Hematopoietic multipotent progenitor cell treated with erythropoietin and hydrocortisone succinate and interleukin-3 and kit ligand, for 15 days (in vitro differentiated cells): ENCODE data around the gene ROBO1.

Experiments
- DNase-seq: peaks from one replicate; pipeline ENCODE4 v3.0.0-alpha.2; 2015; ENCODE audit warnings: low spot score

The ROBO1 gene

DNA sequence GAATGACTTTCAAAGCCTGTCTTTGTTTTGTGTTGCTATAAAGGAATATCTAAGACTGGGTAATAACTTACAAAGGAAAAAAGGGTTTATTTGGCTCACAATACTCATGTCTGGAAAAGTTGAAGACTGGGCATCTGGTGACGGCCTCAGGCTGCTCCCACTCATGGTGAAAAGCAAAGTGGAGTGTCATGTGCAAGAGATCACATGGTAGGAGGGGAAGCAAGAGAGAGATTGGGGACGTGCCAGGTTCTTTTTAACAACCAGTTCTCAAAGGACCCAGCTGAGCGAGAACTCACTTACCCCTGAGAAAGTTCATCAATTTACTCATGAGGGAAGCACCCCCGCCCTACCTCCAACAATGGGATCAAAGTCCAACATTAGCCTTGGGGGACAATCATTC lies 929.4 kb downstream of the ROBO1 start:
- DNase-seq: no peak

DNA sequence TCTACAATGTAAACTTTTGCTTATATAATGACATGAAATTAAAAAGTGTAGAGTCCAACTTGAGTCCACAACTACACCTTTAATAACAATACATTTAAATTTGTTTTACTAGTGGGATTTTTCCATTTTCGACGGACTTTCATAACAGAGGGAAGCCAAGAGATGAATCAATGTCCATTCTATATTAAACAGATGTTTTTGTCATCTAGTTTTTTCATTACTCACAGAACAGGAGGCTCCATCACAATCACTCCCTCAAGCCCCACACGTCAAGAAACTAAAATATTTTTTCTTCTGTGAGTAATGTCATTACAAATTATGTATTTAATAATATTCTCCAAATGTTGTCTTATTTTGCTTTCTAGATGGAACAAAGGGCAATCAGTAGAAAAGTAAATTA lies 932.9 kb downstream of the ROBO1 start:
- no peak for DNase-seq

DNA sequence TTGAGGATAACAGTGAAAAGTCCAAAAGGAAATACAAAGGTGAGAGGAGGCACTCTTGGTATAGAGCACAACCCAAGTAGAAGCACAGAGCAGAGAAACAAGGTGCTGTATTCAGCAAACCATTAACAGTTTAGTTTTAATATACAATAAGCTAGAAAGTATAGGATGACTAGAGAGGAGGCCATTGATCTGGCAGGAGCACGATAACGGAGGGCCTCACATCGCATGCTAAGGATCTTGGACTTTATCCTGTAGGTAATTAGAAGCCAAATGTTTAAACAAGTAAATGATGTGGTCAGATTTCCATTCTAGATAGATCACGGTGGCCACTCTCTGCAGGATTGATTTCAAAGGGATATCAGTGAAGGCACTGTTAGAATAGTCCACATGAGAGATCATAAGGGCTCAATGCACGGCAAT lies 935.0 kb downstream of the ROBO1 start:
- no peak for DNase-seq

- DNase-seq: no peak
Measured at GRCh38 chr3:78831446-78831972, 936.3 kb downstream of the ROBO1 start.

- no peak for DNase-seq
Measured at GRCh38 chr3:78830470-78830869, 937.3 kb downstream of the ROBO1 start.

DNA sequence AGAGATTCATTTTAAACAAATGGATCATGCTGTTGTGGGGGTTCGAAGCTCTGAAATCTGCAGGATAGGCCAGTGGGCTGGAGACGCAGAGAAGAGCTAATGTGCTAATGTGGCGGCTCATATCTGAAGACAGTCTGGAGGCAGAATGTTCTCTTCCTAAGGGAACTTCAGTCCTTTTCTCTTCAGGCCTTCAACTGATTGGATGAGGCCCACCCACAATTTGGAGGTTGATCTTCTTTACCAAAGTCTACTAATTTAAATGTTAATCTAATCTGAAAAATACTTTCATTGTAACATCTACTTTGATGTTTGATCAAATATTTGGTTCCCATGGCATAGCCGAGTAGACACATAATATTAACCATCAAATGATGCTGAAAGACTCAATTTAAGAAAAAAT lies 940.2 kb downstream of the ROBO1 start:
- no peak for DNase-seq

GRCh38 chr3:78825858-78826215 lies 942.0 kb downstream of the ROBO1 start:
- no peak for DNase-seq

DNA sequence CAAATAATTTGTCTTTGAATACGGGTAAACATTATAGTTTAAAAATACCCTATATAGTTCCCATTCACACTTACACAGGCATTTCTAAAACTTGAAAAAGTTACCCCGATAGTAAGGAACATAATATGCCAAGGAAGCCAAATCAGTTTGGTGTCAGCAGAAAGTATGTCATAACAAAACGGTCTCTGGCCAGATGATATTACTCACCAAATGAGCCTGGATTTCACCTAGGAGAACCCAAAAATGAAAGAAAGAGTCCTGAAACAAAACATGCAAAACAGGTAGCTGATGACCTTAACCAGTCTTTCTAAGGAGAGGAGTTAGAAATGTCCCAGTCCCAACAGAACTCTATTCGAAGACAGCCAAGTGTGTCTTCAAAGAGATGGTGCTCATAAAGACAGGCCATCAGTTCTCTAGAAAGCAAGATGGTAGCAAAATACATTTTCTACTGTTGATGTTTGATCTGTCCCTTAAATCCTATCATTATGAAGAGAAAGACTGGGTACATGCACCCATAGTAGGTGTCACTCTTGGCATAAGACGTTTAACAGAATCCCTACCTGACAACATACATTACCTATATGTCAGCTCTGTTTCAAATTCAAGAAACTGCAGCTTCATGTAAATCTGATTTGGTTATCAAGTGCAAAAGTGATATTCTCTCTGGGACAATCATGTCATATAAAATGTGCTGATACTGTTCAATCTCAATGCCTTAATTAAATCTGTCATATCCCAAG lies 942.5 kb downstream of the ROBO1 start:
- DNase-seq: no peak

DNA sequence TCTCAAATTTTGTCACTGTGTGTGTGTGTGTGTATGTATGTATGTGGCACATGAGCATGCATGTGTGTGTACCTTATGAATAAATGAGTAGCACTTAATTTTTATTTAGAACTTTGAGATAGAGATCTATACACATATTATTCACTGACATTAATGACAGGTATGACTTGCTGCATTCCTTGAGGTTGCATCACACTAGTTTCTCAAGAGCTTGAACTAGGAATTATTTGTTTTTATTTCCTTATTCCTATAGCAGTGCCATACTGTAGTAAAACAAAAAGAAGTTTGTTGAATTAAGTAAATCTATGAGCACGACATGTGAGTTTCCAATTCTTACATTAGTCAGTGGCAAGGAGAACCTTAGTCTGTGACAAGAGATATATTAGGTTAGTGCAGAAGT lies 943.9 kb downstream of the ROBO1 start:
- DNase-seq: no peak

- no peak for DNase-seq
Measured at GRCh38 chr3:78823434-78823833, 944.4 kb downstream of the ROBO1 start.

DNA sequence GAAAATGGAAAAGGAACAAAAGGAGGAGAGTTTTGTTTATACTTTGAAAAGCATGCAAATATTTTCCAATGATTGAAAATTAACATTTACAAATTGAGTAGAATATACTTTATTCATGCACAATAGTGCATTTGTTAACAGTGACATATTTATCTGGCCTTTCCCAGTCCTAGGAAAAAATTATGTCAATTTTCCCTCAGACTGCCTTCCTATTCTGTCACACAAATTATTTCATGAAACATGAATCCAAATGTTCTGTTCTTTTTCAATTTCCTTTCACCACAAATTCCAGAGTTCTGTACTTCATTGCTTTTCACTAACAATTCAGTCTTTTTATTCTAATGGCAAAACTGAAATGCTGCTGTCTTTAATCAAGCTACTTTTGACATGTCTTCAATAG lies 945.1 kb downstream of the ROBO1 start:
- no peak for DNase-seq

- no peak for DNase-seq
Measured at GRCh38 chr3:78820542-78820941, 947.3 kb downstream of the ROBO1 start.

DNA sequence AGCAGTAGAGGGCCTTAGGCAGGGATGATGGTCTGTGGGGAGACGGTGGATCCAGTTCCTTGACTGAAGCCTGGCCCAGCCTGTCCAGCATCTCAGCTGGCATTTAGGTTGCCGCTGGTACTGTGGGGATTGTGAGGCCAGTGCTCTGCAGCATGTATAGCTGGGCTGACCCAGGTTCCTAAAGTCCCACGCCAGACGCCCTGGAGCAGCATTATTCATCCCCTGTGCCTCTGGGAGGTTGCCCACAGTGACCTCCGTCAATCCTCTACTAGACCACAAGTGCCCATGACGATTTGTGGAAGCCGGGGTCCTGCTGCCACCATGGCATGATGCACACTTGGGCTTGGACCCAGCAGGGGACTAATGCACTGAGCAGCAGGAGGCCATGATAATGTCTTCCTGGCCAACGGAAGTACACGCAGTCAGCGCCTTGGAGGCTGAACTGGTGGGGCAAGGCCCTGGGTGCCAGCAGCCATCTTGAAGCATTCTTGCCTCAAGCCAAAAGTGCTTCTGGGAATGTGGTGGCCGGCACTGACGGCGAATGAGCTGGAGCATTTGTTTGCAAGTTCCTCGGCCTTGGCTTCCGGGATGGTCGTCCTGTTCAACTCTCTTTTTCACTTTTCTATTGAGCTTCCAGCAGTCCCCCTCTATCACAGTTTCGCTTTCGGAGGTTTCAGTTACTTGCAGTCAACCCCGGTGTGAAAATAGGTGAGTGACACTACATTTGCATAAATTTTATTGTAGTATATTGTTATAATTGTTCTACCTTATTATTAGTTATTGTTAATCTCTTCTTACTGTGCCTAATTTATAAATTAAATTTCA lies 949.4 kb downstream of the ROBO1 start:
- no peak for DNase-seq

GRCh38 chr3:78814893-78815562 lies 952.8 kb downstream of the ROBO1 start:
- DNase-seq: no peak

DNA sequence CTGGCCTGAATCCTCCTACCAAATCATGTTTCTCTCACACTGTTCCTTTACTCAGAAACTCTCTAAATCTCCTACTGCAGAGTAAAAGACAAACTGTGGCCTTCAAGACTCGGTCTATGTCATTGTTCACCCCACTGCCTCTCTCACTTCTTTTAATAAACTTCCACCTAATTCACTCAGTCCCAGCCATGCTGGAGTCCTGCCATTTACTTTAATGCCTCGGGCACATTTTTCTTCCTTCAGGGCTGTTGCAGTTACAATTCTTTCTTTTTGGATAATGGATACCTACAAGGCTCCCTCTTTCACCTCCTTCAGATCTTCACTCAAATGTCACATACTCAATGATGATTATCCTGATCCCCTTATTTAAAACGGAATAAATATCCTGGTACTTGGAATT lies 955.6 kb downstream of the ROBO1 start:
- no peak for DNase-seq

DNA sequence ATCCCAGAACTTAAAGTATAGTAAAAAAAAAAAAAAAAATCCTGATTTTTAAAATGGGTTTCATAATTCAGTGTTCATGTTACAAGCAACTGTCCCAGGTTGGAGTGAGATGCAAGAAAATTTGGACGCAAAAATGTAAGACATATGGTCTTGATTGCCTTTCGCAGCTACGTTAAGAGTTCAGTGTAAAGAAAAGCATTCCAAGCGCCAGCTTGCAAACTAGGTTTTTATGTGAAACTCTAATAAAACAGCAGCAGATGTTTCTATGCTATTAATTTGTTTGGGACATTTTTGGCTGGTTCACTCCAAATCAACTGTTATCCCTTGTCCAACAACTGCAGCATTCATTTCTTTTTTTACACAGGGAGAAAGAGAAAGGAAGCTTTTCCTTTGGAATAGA lies 957.8 kb downstream of the ROBO1 start:
- no peak for DNase-seq

DNA sequence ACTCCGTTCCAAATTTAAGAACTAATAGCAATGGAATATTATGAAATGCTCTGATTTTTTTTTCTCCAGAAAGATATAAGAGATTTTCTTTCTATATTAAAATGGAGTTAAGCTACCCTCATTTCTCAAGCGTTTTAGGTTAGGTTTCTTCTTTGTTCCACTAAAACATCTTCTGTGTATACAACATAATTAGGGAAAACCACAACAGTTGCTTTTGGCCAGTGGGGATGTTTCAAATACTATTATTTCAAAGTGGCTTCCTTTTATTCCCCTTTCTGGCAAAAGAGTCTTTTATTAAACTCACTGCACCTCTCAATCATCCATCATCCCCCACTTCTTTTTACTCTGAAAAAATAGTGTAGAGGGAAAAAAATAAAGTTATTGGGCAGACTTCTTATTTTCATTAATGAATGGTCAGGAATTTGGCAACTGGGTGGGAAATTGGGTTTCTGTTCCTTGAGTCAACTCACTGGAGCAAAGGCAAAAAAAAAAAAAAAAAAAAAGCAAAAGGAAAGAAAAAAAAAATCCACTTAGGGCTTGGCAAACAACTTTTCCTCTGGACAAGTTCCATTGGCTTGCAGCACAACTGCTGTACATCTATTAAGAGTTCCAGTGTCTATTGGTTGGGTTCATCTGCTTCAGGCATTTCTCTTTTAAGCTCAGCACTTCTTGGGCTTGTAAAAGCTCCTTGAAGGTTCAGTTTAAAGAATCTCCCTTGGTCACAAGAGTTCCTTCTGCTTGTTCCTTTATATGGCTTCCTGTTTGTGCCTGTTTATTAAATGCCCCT lies 963.4 kb downstream of the ROBO1 start:
- no peak for DNase-seq

GRCh38 chr3:78802562-78802930 lies 965.3 kb downstream of the ROBO1 start:
- no peak for DNase-seq

- DNase-seq: no peak
Measured at GRCh38 chr3:78801926-78802561, 965.8 kb downstream of the ROBO1 start.

GRCh38 chr3:78799681-78800080 lies 968.1 kb downstream of the ROBO1 start:
- no peak for DNase-seq

GRCh38 chr3:78798266-78798832 lies 969.4 kb downstream of the ROBO1 start:
- no peak for DNase-seq
